ENCODE results near the gene TMEM167B. TPM values are rescaled to one million over a fixed set of nuclear protein-coding genes. Genes with fewer than 3 reads are reported as not detected.
A peak's percentile ranks its signal among the peaks of the same experiment; 100 is the strongest.

The TMEM167B gene
- total RNA-seq, 3 donors from 2014 or later (not counting 1 experiment from before 2014, with no cell fraction given) = 61.2 to 73.0 (median 71.8) TPM

DNA sequence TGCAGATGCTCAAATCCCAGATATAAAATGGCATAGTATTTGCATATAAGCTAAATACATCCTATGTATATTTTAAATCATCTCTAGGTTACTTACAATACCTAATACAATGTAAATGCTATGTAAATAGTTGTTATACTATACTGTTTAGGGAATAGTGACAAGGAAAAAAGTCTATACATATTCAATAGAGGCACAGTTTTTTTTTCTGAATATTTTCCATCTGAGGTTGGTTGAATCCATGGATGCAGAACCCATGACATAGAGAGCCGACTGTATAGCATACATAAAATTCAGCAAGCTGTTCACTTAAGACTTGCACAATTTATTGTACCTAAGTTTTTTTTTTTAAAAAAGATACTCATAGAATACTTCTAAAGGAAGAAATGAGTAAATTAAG is 21.3 kb upstream of the TMEM167B start:
- TF ChIP-seq, protein P1, sequence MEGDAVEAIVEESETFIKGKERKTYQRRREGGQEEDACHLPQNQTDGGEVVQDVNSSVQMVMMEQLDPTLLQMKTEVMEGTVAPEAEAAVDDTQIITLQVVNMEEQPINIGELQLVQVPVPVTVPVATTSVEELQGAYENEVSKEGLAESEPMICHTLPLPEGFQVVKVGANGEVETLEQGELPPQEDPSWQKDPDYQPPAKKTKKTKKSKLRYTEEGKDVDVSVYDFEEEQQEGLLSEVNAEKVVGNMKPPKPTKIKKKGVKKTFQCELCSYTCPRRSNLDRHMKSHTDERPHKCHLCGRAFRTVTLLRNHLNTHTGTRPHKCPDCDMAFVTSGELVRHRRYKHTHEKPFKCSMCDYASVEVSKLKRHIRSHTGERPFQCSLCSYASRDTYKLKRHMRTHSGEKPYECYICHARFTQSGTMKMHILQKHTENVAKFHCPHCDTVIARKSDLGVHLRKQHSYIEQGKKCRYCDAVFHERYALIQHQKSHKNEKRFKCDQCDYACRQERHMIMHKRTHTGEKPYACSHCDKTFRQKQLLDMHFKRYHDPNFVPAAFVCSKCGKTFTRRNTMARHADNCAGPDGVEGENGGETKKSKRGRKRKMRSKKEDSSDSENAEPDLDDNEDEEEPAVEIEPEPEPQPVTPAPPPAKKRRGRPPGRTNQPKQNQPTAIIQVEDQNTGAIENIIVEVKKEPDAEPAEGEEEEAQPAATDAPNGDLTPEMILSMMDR (IDR thresholded peaks at IDR 0.05) = no peak
- H3K27ac ChIP-seq (ENCODE audit: low read length) = no peak overlapping the region
- H3K4me1 Mint-ChIP-seq = peaks cover 2 to 7% of the 10 kb centered on the region in 2 donors
- ATAC-seq (no peak), DNase-seq (no peak)
- no peak overlapping the region for H3K27ac Mint-ChIP-seq
- intact Hi-C loops (cut with micrococcal nuclease) = no loop called here
- no peaks in the 10 kb centered on the region for H3K27me3 Mint-ChIP-seq (ENCODE audit: low read depth in 2 of 2)
- WGBS (ENCODE audit: insufficient coverage) = 100% methylated on average over 1 of the region's 1 CpG
- H3K9me3 ChIP-seq (ENCODE audit: control insufficient read depth, insufficient read depth, low read length) = no peaks in the 10 kb centered on the region
- H3K36me3 ChIP-seq (ENCODE audit: control insufficient read depth, insufficient read depth, low read length) = peaks cover 18% of the 10 kb centered on the region
- no peak overlapping the region for H3K4me3 ChIP-seq (ENCODE audit: low read length)
- H3K9me3 Mint-ChIP-seq = no peaks in the 10 kb centered on the region
- H3K4me1 ChIP-seq (ENCODE audit: control insufficient read depth, insufficient read depth, low read length) = no peaks in the 10 kb centered on the region
- peaks cover 8% of the 10 kb centered on the region for H3K36me3 Mint-ChIP-seq
- no peaks in the 10 kb centered on the region for H3K27me3 ChIP-seq (ENCODE audit: control insufficient read depth, insufficient read depth, low read length)
- H3K4me3 Mint-ChIP-seq = no peak overlapping the region

DNA sequence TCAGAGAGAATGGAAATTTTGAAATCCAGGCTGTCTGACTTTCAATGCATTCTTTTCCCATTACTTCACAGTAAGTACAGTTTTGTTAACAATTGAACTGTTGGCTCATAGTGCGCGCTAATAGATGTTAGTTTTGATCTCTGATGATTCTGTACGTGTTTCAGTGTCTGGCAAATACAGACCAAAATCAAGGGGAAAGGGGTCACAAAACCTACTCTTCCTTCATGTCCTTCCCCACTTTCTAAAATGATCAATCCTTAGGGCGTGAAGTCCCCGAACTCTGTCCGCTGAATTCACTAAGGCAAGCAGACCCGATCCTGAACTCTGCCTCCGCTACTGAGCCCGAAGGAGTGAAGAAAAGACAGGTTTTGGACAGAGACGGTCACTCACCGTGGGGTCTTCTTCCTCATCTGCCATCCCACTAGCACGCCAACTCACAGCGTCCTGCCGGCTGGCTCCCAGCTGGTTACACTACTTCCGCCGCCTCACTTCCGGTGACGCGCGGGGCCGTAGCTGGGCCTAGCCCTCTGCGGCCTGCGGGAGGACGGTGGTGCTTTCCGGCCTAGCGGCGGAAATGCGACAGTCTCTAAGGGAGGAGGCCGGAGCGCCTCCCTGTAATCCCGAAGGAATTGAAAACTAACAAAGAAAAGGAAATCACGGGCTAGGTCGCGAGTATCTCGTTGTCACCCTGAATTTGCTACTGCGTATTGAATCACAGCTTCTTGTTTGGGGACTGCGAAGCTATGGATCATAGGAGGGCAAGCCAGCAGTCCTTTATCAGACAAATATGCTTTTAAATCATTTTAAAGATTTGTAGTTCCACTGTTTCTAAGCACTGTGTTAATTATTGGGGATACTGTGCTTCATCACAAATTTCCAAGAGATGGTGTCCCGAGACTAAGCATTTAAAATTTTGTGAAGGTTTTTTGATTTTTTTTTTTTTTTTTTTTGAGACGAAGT is 14.8 kb upstream of the TMEM167B start, which contains the start of gene TAF13:
Gene TAF13, minus strand, starts transcription at position 473 of the 960 bp plus-strand sequence. Its CDS starts 56 bp downstream, at position 417.
- H3K36me3 Mint-ChIP-seq = no peaks in the 10 kb centered on the region
- peak within 1 kb of the TSS; percentile 98 for H3K4me3 Mint-ChIP-seq
- Histone ChIP-seq H3K27me3 (ENCODE audit: control insufficient read depth, insufficient read depth, low read length) (no peaks in the 10 kb centered on the region), H3K9me3 (ENCODE audit: control insufficient read depth, insufficient read depth, low read length) (no peaks in the 10 kb centered on the region), H3K36me3 (ENCODE audit: control insufficient read depth, insufficient read depth, low read length) (no peaks in the 10 kb centered on the region), H3K4me1 (ENCODE audit: control insufficient read depth, insufficient read depth, low read length) (peaks cover 8% of the 10 kb centered on the region), H3K27ac (ENCODE audit: low read length) (peak within 1 kb of the TSS; percentile 90), H3K4me3 (ENCODE audit: low read length) (peak within 1 kb of the TSS; percentile 88)
- intact Hi-C loops (cut with micrococcal nuclease) = loop anchor here (1.0 kb wide), 4 partner anchors 14 to 36 kb away; partner anchors contain the start of genes TMEM167B and WDR47
- DNase-seq = peak; percentile 87 to 93
- H3K9me3 Mint-ChIP-seq = no peaks in the 10 kb centered on the region
- H3K27me3 Mint-ChIP-seq (ENCODE audit: low read depth in 2 of 2) = peaks cover 3 to 6% of the 10 kb centered on the region in 2 donors
- peak within 1 kb of the TSS; percentile 99 for H3K27ac Mint-ChIP-seq
- peaks cover 21% of the 10 kb centered on the region in 2 donors for H3K4me1 Mint-ChIP-seq
- TF ChIP-seq, protein P1 (IDR thresholded peaks at IDR 0.05) = no peak
- WGBS (ENCODE audit: insufficient coverage) = 2% methylated on average over 36 of the region's 39 CpGs
- ATAC-seq = peak; percentile 98 to 99 (median 99)

DNA sequence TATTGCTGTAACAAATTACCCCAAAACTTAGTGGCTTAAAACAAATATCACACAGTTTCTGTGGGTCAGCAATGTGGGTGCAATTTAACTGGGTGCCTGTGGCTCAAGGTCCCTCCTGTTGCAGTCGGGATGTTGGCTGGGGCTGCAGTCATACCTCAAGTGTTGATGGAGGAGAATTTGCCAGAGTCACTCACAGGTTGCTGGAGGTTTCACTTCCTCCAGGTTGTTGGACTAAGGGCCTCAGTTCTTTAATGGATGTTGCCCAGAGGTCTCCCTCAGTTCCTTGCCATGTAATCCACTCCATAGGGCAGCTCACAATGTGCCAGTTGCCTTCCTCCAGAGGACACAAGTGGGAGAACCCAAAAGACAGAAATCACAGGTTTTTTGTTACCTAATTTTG is 12.2 kb upstream of the TMEM167B start:
- TF ChIP-seq, protein P1 (IDR thresholded peaks at IDR 0.05) = no peak
- Mint-ChIP-seq H3K4me1 (peaks cover 21% of the 10 kb centered on the region in 2 donors), H3K27ac (peak overlapping the region in 1 of 2 donors; percentile 58), H3K4me3 (no peak overlapping the region), H3K27me3 (ENCODE audit: low read depth in 2 of 2) (peaks cover 5 to 6% of the 10 kb centered on the region in 2 donors), H3K36me3 (no peaks in the 10 kb centered on the region), H3K9me3 (no peaks in the 10 kb centered on the region)
- H3K4me1 ChIP-seq (ENCODE audit: control insufficient read depth, insufficient read depth, low read length) = peaks cover 8% of the 10 kb centered on the region
- ATAC-seq = no peak
- WGBS (ENCODE audit: insufficient coverage) = 87% methylated on average over 1 of the region's 1 CpG
- H3K27ac ChIP-seq (ENCODE audit: low read length) = no peak overlapping the region
- H3K36me3 ChIP-seq (ENCODE audit: control insufficient read depth, insufficient read depth, low read length) = no peaks in the 10 kb centered on the region
- no peak for DNase-seq
- no peaks in the 10 kb centered on the region for H3K27me3 ChIP-seq (ENCODE audit: control insufficient read depth, insufficient read depth, low read length)
- intact Hi-C loops (cut with micrococcal nuclease) = no loop called here
- H3K9me3 ChIP-seq (ENCODE audit: control insufficient read depth, insufficient read depth, low read length) = no peaks in the 10 kb centered on the region
- no peak overlapping the region for H3K4me3 ChIP-seq (ENCODE audit: low read length)
